ENCODE measurements around the gene DCPS. TPM values are rescaled to one million over a fixed set of nuclear protein-coding genes. Genes with fewer than 3 reads are reported as not detected.

The DCPS gene
- total RNA-seq, 3 donors from 2014 or later (not counting 1 experiment from before 2014, with no cell fraction given) = 20.1 to 25.8 (median 23.1) TPM

- ATAC-seq = no peak
- no peaks in the 10 kb centered on the region for H3K9me3 ChIP-seq (ENCODE audit: control insufficient read depth, insufficient read depth, low read length)
- Mint-ChIP-seq H3K9me3 (no peaks in the 10 kb centered on the region), H3K36me3 (no peaks in the 10 kb centered on the region), H3K27ac (peak overlapping the region; percentile 88 to 97), H3K4me1 (peaks cover 44 to 58% of the 10 kb centered on the region in 2 donors), H3K27me3 (ENCODE audit: low read depth in 2 of 2) (no peaks in the 10 kb centered on the region), H3K4me3 (no peak overlapping the region)
- intact Hi-C loops (cut with micrococcal nuclease) = no loop called here
- H3K27me3 ChIP-seq (ENCODE audit: control insufficient read depth, insufficient read depth, low read length) = no peaks in the 10 kb centered on the region
- H3K36me3 ChIP-seq (ENCODE audit: control insufficient read depth, insufficient read depth, low read length) = peaks cover 31% of the 10 kb centered on the region
- H3K4me1 ChIP-seq (ENCODE audit: control insufficient read depth, insufficient read depth, low read length) = peaks cover 37% of the 10 kb centered on the region
- H3K27ac ChIP-seq (ENCODE audit: low read length) = no peak overlapping the region
- TF ChIP-seq CTCF (IDR thresholded peaks at IDR 0.05) = no peak
- no peak overlapping the region for H3K4me3 ChIP-seq (ENCODE audit: low read length)
- DNase-seq = no peak
- 98% methylated on average over 7 of the region's 7 CpGs for WGBS (ENCODE audit: insufficient coverage)
These were observed 34.6 kb downstream of the DCPS start for GRCh38 chr11:126338346-126339055.

- TF ChIP-seq CTCF (IDR thresholded peaks at IDR 0.05) = no peak
- Mint-ChIP-seq H3K27me3 (ENCODE audit: low read depth in 2 of 2) (no peaks in the 10 kb centered on the region), H3K36me3 (no peaks in the 10 kb centered on the region), H3K4me1 (peaks cover 37 to 56% of the 10 kb centered on the region in 2 donors), H3K27ac (peak overlapping the region; percentile 88 to 97), H3K4me3 (no peak overlapping the region), H3K9me3 (no peaks in the 10 kb centered on the region)
- Histone ChIP-seq H3K9me3 (ENCODE audit: control insufficient read depth, insufficient read depth, low read length) (no peaks in the 10 kb centered on the region), H3K27ac (ENCODE audit: low read length) (no peak overlapping the region), H3K36me3 (ENCODE audit: control insufficient read depth, insufficient read depth, low read length) (peaks cover 36% of the 10 kb centered on the region), H3K4me3 (ENCODE audit: low read length) (no peak overlapping the region), H3K4me1 (ENCODE audit: control insufficient read depth, insufficient read depth, low read length) (peaks cover 31% of the 10 kb centered on the region), H3K27me3 (ENCODE audit: control insufficient read depth, insufficient read depth, low read length) (no peaks in the 10 kb centered on the region)
- no peak for ATAC-seq
- intact Hi-C loops (cut with micrococcal nuclease) = no loop called here
- no peak for DNase-seq
- 95% methylated on average over 15 of the region's 15 CpGs for WGBS (ENCODE audit: insufficient coverage)
These were observed 35.4 kb downstream of the DCPS start for GRCh38 chr11:126339073-126339862.

GRCh38 chr11:126339863-126340434, 36.1 kb downstream of the DCPS start:
- Mint-ChIP-seq H3K9me3 (no peaks in the 10 kb centered on the region), H3K27me3 (ENCODE audit: low read depth in 2 of 2) (no peaks in the 10 kb centered on the region), H3K27ac (peak overlapping the region; percentile 88 to 97), H3K36me3 (no peaks in the 10 kb centered on the region), H3K4me3 (no peak overlapping the region), H3K4me1 (peaks cover 32 to 57% of the 10 kb centered on the region in 2 donors)
- Histone ChIP-seq H3K9me3 (ENCODE audit: control insufficient read depth, insufficient read depth, low read length) (no peaks in the 10 kb centered on the region), H3K27me3 (ENCODE audit: control insufficient read depth, insufficient read depth, low read length) (no peaks in the 10 kb centered on the region), H3K36me3 (ENCODE audit: control insufficient read depth, insufficient read depth, low read length) (peaks cover 37% of the 10 kb centered on the region), H3K4me1 (ENCODE audit: control insufficient read depth, insufficient read depth, low read length) (peaks cover 24% of the 10 kb centered on the region), H3K27ac (ENCODE audit: low read length) (no peak overlapping the region), H3K4me3 (ENCODE audit: low read length) (no peak overlapping the region)
- 94% methylated on average over 11 of the region's 11 CpGs for WGBS (ENCODE audit: insufficient coverage)
- intact Hi-C loops (cut with micrococcal nuclease) = no loop called here
- no peak for TF ChIP-seq CTCF (IDR thresholded peaks at IDR 0.05)
- DNase-seq (no peak), ATAC-seq (no peak)
